Cardiac muscle cell (in vitro differentiated cells and primary cell): Measurements from ENCODE around the gene CORIN. TPM values are rescaled to one million over a fixed set of nuclear protein-coding genes. Genes with fewer than 3 reads are reported as not detected.

Experiments used
- DNase-seq, 2 donors: peaks; one replicate each; pipeline versions ENCODE4 v3.0.0 to v3.0.0-alpha.2; 2010 to 2017; ENCODE audit warnings: low read depth in 1 of 2, low spot score in 1 of 2
- H3K27ac ChIP-seq: fragments of 200-600 bp; sonication (generic); 2 replicates; pipeline ENCODE4 v1.5.1; 2016
- H3K27me3 ChIP-seq: fragments of 200-600 bp; sonication (generic); 2 replicates; pipeline ENCODE4 v1.6.0; 2016; ENCODE audit warnings: control low read depth
- H3K36me3 ChIP-seq: fragments of 200-600 bp; sonication (generic); 2 replicates; pipeline ENCODE4 v1.5.1; 2016; ENCODE audit warnings: control low read depth
- H3K4me1 ChIP-seq: fragments of 200-600 bp; sonication (generic); 2 replicates; pipeline ENCODE4 v1.8.1; 2017; ENCODE audit warnings: low read depth, mild to moderate bottlenecking, mixed run types
- H3K4me3 ChIP-seq: fragments of 200-600 bp; sonication (generic); 2 replicates; pipeline ENCODE4 v1.5.1; 2016; ENCODE audit warnings: mild to moderate bottlenecking
- H3K9me3 ChIP-seq: fragments of 200-600 bp; sonication (generic); 2 replicates; pipeline ENCODE4 v1.5.1; 2017; ENCODE audit warnings: low read depth, mild to moderate bottlenecking, control low read depth
- CTCF ChIP-seq: IDR thresholded peaks from 2 replicates; pipeline ENCODE4 v1.5.1; 2012; ENCODE audit warnings: low read depth, mild to moderate bottlenecking, low read length
- polyA plus RNA-seq: library from polyadenylated mRNA; unstranded; fragments of >200 nt; fragmentation: Nextera tagmentation; extraction: Ambion mirVana; gene quantifications from 2 replicates; pipeline ENCODE4 v1.2.1, GENCODE V29; 2016
- total RNA-seq: library from RNA; depleted of rRNA; stranded (reverse); fragments of >200 nt; gene quantifications from 2 replicates; pipeline ENCODE4 v1.2.3, GENCODE V29; 2016

The CORIN gene
- total and polyA plus RNA-seq, 2 experiments from 2014 or later, result 110 to 169 TPM

GRCh38 chr4:47839259-47839658 is 1.4 kb upstream of the CORIN start:
- no peaks in the 10 kb centered on the region for H3K9me3 ChIP-seq
- H3K4me1 ChIP-seq, result peaks cover 31% of the 10 kb centered on the region
- DNase-seq, result peak; percentile 35 to 65
- no peaks in the 10 kb centered on the region for H3K27me3 ChIP-seq
- peak; percentile 45 for TF ChIP-seq CTCF
- H3K4me3 ChIP-seq, result peak overlapping the region; percentile 82
- no peaks in the 10 kb centered on the region for H3K36me3 ChIP-seq
- H3K27ac ChIP-seq, result peak overlapping the region; percentile 5

- peak overlapping the region; percentile 82 for H3K4me3 ChIP-seq
- DNase-seq, result peak in 1 of 2 donors; percentile 36
- peak; percentile 5 for TF ChIP-seq CTCF
- no peaks in the 10 kb centered on the region for H3K27me3 ChIP-seq
- no peaks in the 10 kb centered on the region for H3K36me3 ChIP-seq
- H3K27ac ChIP-seq, result peak overlapping the region; percentile 92
- H3K4me1 ChIP-seq, result peaks cover 31% of the 10 kb centered on the region
- no peaks in the 10 kb centered on the region for H3K9me3 ChIP-seq
Measured at GRCh38 chr4:47838445-47838844, 578 bp upstream of the CORIN start.

GRCh38 chr4:47837094-47837907 is 566 bp downstream of the CORIN start:
- Histone ChIP-seq H3K36me3 (no peaks in the 10 kb centered on the region), H3K27ac (peak overlapping the region; percentile 92), H3K4me1 (peaks cover 31% of the 10 kb centered on the region), H3K4me3 (peak overlapping the region; percentile 82), H3K27me3 (no peaks in the 10 kb centered on the region), H3K9me3 (no peaks in the 10 kb centered on the region)
- DNase-seq, result peak; percentile 19 to 75
- TF ChIP-seq CTCF, result no peak

- no peaks in the 10 kb centered on the region for H3K9me3 ChIP-seq
- peak overlapping the region; percentile 82 for H3K4me3 ChIP-seq
- peak; percentile 75 for TF ChIP-seq CTCF
- no peaks in the 10 kb centered on the region for H3K36me3 ChIP-seq
- H3K27me3 ChIP-seq, result no peaks in the 10 kb centered on the region
- peak overlapping the region; percentile 92 for H3K27ac ChIP-seq
- DNase-seq, result peak; percentile 83 to 91
- H3K4me1 ChIP-seq, result peaks cover 37% of the 10 kb centered on the region
Measured at GRCh38 chr4:47836641-47837093, 1.2 kb downstream of the CORIN start.

- Histone ChIP-seq H3K4me3 (peak overlapping the region; percentile 82), H3K27me3 (no peaks in the 10 kb centered on the region), H3K9me3 (no peaks in the 10 kb centered on the region), H3K27ac (peak overlapping the region; percentile 92), H3K36me3 (no peaks in the 10 kb centered on the region), H3K4me1 (peaks cover 48% of the 10 kb centered on the region)
- no peak for TF ChIP-seq CTCF
- peak in 1 of 2 donors; percentile 48 for DNase-seq
Measured at GRCh38 chr4:47835494-47835893, 2.4 kb downstream of the CORIN start.
